ENCODE measurements around the gene RFX3.

DNA sequence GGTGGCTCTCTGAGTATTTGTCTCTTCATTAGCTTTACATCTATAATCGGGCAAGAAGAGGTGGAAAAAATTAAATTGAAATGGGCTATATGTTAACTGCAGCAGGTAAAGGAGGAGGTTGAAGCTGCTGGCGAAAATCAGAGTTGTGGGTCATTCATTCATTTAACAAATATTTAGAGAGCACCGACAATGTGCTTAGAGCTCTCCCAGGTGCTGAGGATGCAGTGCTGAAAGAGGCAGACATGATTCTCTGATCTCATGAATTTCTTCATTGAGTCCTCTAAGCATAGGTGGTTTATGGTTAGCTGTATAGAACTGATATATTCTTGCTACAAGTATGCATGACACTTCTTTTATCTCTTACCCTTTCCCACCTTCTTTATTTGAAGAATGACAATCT is 243.4 kb downstream of the RFX3 start:
- no peak for TF ChIP-seq MAFF (IDR thresholded peaks at IDR 0.05; ENCODE audit: low read depth, low read length)
- no peak for TF ChIP-seq NFE2L1 (CRISPR knock-in tag; IDR thresholded peaks at IDR 0.05; ENCODE audit: borderline replicate concordance)
- TF ChIP-seq RELA (CRISPR knock-in tag; IDR thresholded peaks at IDR 0.05), result no peak
- no peak for TF ChIP-seq POLR2A (IDR thresholded peaks at IDR 0.05; ENCODE audit: insufficient read depth in 1 of 2, low read depth in 2 of 2, low read length in 2 of 2)
- no peak for TF ChIP-seq SMAD9 (CRISPR knock-in tag; IDR thresholded peaks at IDR 0.05)

Data from HepG2 (cell line).